ENCODE results near the gene ITFG1.
"Not testable (repeated sequence)": the region's sequence is repeated elsewhere in the genome, so short reads cannot be mapped to it uniquely, and the experiment has no call there.

The ITFG1 gene

DNA sequence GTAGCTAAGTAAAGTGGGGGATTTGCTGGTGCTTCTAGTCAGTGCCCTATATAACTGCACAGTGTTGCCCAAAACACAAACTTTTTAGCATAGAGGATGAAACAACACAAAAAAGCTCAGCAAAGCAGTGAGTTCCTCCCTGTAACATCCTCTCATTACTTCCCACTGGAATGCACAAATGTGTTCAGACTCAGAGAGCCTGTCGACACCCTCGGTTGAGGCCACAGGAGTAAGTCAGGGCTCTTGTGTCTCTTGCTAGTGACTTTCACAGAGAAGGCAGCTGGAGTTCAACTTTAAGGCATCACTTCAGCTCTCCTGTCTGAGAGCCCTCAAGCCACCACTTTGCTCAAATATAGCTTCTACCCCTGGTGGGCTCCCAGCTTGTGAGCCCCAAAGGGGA, 209.9 kb downstream of the ITFG1 start:
- DNase-seq (ENCODE audit: low read depth in 2 of 3, low spot score in 2 of 3), result no peak

DNA sequence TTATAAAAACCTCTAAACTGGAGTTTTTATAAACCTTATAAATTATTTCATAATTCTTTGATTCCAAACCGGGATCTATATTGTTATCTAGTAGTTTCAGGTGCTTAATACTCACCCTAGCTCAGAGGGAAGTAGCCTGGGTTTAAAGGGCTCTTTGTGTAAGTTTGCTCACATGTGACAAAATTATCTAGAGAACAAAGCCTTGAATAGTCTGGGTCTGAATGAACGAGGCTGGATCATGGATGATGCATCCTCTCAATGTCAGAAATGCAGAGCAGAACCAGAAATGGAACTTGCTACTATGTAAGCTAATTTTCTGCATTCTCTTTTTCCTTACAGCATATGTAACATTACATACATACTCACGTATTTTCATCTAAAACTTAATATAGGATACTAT, 213.2 kb downstream of the ITFG1 start:
- no peak for DNase-seq (ENCODE audit: low read depth in 2 of 3, low spot score in 2 of 3)

DNA sequence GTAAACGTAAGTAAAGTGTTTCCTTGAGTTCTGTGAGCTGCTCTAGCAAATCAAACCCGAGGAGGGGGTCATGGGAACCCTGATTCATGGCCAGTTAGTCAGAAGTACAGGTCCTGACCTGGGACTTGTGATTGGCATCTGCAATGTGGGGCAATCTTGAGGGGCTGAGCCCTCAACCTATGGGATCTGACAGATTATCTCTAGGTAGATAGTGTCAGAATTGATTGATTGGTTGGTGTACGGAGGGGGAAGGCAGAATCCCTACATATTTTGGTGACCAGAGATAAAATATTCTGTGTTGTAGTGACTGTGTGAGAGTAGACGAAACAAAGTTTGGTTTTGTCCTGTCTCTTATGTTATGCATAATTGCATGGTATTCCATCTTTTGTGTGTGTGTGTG, 216.7 kb downstream of the ITFG1 start:
- no peak for DNase-seq (ENCODE audit: low read depth in 2 of 3, low spot score in 2 of 3)

DNA sequence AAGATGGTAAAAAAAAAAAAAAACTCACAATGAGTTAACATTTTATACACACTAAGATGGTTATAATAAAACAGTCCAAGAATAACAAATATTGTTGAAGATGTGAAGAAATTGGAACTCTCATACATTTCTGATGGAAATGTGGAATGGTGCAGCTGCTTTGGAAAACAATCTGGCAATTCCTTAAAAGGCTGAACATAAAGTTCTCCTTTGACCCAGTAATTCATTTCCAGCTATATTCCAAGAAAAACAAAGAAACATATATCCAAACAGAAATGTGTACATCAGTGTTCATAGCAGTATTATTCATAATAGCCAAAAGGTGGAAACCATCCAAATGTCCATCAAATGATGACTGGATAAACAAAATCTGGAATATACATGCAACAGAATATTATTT, 219.8 kb downstream of the ITFG1 start:
- no peak for DNase-seq (ENCODE audit: low read depth in 2 of 3, low spot score in 2 of 3)

DNA sequence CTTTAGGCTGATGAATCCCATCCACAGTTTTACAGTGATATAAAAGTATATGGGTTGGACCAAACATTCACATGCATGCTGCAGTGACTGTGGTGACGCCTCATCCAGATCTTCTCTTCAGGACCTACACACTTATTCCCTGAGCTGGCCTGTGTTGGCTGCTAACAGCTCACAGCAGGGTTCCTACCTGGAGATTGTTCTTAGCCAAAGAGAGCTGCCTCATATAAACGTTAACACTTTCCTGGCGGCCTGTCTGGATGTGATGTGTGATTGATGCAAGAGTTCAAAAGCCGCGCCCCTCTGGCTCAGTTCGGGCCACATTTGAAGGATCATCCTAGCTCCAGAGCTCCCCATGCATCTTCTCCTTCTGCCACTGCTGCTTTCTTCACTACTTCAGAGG, 224.1 kb downstream of the ITFG1 start:
- DNase-seq (ENCODE audit: low read depth in 2 of 3, low spot score in 2 of 3), result no peak

DNA sequence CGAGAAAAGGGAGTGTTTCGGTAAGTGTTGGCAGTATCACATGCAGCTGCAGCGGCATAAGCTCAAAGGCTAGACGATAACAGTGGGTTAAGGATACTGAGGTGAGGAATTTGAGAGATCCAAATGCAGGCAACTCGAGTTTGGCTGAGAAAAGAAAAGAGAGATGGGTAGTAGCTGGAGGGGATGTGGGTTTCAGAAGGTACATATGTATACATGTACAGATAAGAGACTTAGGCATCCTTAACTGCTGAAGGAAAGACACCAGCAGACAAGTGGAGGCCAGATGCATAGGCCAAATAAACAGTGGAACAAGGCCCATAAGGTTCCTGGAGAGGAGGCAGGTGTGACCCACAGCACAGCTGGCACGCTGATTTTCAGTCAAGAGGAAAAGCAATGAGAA, 230.6 kb downstream of the ITFG1 start:
- DNase-seq (ENCODE audit: low read depth in 2 of 3, low spot score in 2 of 3), result no peak

DNA sequence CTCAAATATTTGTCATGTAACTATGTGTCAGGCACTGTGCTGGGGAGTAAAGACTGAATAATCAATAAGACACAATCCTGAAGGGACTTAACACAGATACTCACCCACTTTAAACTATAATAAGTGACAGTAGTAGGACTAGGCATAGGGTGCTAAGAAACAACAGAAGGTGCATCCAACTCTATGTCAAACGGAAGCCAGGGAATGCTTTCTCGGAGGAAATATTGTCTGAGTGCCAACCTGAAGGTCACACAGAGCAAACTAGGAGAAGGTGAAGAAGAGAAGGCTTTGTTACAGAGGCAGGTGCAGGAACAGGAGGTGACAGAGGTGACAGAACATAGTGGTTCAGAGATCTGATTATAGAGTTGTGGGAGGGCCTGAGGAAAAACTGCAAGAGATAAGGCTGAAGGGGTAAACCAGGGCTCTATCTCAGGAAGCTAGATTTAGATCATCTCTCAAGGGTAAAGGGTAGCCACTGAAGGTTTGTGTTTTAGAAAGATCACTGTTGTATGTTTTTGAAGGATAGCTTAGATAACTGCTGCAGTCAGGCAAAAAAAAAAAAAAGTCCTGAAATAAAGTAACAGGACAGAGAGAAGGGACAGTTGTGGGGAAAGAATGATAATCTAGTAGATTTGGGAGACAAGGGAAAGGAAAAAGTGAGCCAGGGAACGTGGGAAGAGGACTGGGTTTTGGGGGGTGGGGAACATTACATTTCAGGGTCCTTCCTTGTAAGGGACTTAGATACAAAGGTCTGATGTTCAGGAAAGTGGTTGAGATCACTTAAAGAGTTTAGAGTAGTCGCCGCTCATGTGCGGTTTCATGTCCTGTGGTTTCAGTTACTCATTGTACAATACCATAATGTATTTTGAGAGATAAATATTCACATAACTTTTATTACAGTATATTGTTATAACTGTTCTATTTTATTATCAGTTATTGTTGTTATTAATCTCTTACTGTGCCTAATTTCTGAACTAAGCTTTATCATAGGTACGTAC, 231.5 kb downstream of the ITFG1 start:
- no peak for DNase-seq (ENCODE audit: low read depth in 2 of 3, low spot score in 2 of 3)

DNA sequence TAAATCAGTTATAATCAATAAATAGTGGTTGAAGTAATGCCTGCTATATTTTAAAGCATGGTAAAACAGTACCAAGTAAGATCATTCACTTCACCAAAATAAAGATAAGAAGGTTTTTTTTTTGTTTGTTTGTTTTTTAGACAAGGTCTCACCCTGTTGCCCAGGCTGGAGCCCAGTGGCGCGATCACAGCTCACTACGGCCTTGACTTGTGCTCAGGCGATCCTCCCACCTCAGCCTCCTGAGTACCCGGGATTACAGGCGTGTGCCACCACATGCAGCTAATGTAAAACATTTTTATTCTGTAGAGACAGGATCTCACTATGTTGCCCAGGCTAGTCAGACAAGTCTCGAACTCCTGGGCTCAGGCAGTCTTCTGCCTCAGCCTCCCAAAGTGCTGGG, 232.6 kb downstream of the ITFG1 start:
- DNase-seq (ENCODE audit: low read depth in 2 of 3, low spot score in 2 of 3), result no peak

DNA sequence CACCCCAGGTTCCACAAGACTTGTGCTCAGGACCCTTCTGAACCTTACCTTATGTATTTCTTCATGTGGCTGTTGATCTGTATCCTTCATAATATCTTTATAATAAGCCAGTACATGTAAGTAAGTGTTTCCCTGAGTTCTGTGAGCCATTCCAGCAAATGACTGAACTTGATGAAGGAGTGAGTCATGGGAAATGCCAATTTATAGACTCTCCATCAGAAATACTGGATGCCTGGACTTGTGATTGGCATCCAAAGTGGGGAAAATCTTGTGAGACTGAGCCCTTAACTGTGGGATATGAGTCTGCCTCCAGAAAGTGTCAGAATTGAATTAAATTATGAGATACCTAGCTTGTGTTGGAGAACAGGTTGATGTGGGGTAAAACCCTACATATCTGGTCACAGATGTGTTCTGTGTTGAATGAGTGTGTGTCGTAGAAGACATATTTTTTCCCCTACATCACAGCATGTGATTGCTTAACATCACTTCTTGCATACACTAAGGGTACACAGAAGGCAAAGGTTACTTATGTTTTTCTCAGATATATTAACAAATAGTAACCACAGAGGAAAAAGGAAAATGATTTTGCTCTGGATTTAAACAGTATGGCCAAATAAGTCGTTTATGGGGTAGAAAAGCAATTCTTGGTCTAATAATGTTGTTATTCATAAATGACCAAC, 247.0 kb downstream of the ITFG1 start:
- no peak for DNase-seq (ENCODE audit: low read depth in 2 of 3, low spot score in 2 of 3)

DNA sequence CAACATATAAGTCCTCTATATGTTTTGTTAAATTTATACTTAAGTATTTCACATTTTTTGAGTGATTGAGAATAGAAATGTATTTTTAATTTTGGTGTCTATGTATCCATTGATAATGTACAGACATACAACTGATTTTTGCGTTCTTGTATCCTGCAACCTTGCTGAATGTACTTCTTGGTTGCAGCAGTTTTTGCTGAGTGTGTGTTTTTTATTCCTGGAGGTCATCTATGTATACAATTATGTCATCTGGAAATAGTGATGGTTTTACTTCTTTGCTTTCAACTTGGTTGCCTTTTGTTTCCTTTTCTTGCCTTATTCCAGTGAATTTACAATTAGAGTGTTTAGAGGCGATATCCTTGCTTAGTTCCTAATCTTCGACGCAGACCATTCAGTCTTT, 249.6 kb downstream of the ITFG1 start:
- DNase-seq (ENCODE audit: low read depth in 2 of 3, low spot score in 2 of 3), result no peak

DNA sequence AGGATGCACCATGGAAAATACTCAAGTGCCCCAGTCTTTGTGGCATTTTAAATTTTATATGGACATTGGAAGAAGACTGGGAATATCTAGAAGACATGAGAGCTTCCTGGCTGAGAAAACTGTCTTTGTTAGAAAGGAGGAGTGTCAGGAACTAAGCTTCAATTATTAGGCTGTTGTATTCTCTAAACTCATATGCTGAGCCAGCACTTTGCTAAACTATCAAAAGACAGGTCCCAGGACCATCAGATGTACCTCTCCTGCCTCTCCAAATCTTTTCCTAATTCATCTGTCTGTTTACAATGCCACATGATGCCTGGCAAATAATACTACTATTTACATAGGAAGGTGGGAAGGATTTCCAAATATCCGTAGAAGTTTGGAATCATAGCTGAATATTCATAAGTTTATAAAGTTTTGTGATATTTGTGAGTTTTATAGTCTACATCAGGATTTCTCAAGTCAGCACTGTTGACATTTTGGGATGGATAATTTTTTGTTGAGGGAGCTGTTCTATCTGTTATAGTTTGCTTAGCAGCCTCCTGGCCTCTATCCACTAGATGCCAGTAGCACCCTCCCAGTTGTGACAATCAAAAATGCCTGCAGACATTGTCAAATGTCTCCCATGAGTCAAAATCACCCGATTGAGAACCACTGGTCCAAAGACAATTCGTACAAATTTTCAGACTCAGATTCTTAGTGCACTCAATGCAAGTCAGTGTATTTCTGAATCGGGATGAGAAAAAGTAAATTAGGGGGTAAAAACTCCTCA, 255.9 kb downstream of the ITFG1 start:
- no peak for DNase-seq (ENCODE audit: low read depth in 2 of 3, low spot score in 2 of 3)

DNA sequence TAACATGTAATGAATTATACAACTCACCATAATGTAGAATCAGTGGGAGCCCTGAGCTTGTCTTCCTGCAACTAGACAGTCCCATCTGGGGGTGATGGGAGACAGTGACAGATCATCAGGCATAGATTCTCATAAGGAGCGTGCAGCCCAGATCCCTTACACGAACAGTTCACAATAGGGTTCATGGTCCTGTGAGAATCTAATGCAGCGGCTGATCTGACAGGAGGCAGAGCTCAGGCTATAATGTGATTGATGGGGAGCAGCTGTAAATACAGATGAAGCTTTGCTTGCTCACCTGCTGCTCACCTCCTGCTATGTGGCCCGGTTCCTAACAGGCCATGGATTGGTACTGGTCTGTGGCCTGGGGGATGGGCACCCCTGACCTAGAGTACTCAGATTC, 257.4 kb downstream of the ITFG1 start:
- not testable (repeated sequence) for DNase-seq (ENCODE audit: low read depth in 2 of 3, low spot score in 2 of 3)

DNA sequence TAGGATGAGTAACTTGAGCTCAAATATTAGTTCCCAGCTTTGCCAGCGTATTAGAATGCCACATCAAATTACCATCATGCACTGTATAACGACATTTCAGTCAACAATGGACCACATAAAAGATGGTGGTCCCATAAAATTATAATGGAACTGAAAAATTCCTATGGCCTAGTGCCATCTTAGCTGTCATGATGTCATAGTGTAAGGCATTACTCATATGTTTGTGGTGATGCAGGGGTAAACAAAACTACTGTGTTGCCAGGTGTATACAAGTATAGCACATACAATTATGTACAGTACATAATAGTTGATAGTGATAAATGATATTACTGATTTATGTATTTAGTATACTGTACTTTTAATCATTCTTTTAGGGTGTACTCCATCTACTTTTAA, 262.7 kb downstream of the ITFG1 start:
- no peak for DNase-seq (ENCODE audit: low read depth in 2 of 3, low spot score in 2 of 3)

DNA sequence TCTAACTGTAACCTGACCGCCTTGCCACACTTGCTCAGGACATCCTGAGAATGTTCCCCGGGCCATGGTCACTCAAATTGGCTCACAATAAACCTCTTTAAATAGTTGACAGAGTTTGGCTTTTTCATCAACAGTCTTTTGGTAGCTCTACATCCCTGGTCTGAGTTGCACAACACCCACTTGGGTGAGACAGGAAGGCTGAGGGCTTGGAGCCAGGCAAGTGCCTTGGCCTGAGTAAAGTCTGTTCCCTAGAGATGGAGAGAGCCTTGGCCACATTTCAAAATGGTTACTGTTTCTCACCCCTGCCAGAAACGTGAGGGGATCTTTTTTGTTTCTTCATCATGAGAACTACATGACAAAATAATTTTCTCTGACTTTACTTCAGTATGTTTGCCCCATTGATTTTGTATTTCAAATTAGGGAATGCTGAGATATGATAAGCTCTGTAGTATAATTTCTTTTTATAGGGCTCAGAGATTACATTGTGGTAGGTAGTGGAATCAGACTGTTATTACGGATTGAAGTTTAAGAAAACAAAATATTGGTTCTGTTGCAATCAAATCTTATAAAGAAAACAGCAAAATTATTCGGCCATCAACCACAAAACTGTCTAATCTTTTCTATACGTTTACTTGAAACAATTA, 263.2 kb downstream of the ITFG1 start:
- DNase-seq (ENCODE audit: low read depth in 2 of 3, low spot score in 2 of 3), result no peak

DNA sequence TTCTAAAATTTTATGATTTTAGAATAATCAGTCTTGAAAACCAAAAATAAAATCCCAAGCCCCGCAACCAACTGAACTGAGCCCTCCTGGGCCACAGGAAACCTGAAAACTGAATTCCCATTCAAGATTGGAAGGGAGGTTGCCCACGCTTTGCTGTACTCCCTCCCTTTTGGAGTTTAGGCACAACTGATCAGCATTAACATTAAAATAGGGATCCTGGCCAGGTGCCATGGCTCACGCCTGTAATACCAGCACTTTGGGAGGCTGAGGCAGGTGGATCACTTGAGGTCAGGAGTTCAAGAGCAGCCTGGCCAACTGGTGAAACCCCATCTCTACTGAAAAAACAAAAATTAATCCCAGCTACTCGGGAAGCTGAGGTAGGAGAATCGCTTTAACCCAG, 264.4 kb downstream of the ITFG1 start:
- no peak for DNase-seq (ENCODE audit: low read depth in 2 of 3, low spot score in 2 of 3)

DNA sequence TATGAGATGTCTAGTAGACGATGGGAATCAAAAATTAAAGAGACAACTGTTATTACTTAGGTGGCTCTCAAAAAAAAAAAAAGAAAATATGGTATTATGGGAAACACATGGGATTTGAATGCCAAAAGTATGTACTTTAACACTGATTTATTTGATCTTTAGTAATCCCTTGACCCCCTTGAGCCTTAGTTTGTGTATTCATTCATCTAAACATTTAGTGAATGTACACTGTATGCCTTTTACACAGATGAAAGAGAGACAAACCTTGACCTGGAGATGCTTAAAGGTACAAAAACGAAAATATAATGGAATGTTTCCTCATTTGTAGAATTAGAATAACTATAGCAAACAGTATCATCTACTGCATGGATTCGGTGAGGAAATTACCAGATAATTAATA, 278.5 kb downstream of the ITFG1 start:
- no peak for DNase-seq (ENCODE audit: low read depth in 2 of 3, low spot score in 2 of 3)

DNA sequence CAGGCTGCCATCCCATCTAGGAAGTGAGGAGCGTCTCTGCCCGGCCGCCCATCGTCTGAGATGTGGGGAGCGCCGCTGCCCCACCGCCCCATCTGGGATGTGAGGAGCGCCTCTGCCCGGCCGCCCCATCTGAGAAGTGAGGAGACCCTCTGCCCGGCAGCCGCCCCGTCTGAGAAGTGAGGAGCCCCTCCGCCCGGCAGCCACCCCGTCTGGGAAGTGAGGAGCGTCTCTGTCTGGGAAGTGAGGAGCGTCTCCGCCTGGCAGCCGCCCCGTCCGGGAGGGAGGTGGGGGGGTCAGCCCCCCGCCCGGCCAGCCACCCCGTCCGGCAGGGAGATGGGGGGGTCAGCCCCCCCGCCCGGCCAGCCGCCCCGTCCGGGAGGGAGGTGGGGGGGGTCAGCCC, 279.8 kb downstream of the ITFG1 start:
- DNase-seq (ENCODE audit: low read depth in 2 of 3, low spot score in 2 of 3), result not testable (repeated sequence)

DNA sequence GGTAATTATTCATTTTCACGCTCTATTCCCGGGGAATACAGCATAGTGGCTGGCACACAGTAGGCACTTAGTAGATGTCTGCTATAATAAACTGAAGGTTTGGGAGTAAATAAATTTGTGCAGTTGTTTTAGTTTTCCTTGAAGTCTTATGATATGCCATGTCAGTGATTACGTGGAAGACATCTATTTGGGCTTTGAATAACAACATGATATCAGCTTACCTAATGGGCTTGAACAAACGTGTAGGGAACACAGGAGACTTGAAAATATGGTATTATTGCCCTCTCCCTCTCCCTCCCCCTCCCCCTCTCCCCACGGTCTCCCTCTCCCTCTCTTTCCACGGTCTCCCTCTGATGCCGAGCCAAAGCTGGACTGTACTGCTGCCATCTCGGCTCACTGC, 280.8 kb downstream of the ITFG1 start:
- DNase-seq (ENCODE audit: low read depth in 2 of 3, low spot score in 2 of 3), result no peak

DNA sequence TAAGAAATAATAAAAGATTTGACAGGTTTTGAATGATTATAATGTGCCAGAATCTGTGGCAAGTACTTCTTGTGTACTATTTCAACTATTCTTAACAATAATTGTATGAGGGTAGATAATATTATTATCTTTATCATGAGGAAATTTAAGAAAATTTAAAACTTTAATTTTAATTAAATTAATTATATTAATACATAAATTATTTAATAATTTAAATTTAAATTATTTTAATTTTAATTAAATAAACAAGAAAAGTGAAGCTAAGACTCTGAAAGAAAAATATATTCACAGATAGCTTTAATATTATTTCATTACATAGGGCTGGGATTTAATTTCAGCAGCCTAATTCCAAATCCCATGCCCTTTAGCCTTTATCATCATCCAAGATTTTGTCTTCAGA, 285.7 kb downstream of the ITFG1 start:
- DNase-seq (ENCODE audit: low read depth in 2 of 3, low spot score in 2 of 3), result no peak

DNA sequence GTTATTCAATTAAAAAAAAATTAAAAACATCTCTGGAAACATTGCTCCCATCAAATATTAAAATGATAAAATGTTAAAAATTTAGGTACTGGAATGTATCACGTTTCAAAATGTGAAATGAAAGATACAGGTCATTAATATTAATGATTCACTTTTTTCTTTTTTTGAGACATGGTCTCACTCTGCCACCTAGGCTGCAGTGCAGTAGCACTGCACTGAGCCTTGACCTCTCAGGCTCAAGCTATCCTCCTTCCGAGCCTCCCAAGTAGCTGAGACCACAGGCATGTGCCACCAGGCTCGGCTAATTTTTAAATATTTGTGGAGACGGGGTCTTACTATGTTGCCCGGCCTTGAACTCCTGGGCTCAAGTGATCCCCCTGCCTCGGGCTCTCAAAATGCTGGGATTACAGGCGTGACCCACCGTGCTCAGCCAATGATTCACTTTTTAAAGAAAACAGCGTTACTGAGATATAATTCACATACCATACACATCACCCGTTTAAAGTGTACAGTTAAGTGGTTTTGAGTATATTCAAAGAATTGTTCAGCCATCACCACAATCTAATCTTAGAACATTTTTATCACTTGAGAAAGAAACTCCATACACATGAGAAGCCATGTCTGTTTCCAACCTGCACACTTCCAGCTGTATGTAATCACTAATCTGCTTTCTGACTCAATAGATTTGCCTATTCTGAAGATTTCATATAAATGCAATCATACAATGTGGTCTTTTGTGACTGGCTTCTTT, 298.0 kb downstream of the ITFG1 start:
- DNase-seq (ENCODE audit: low read depth in 2 of 3, low spot score in 2 of 3), result no peak

DNA sequence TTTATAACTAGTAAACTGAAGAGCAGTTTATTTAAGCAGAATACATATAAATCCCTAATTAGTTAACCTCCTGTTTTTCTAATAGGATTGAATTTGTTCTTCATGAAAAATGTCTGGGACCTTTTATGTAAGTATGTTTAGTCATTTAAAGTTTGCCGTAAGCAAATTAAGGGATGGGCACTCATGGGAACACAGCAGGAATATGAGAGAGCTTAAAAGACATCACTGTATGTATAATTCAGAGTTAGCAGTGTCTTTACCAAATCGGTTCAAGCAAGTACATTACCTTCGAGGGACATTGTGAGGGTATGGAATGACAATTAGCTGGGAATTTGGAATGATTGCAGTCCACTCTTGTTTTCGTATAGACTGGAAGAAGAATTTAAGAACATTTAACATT, 299.4 kb downstream of the ITFG1 start:
- no peak for DNase-seq (ENCODE audit: low read depth in 2 of 3, low spot score in 2 of 3)
